CD4-positive, alpha-beta T cell treated with Interleukin-17A for 4 hours (primary cell): Measurements from ENCODE around the gene BNC2.
"Not testable (repeated sequence)": the region's sequence is repeated elsewhere in the genome, so short reads cannot be mapped to it uniquely, and the experiment has no call there.

ENCODE experiments used
- DNase-seq: peaks from one replicate; pipeline ENCODE4 v3.0.0-alpha.2; 2020; ENCODE audit warnings: mixed read lengths

Gene BNC2

GRCh38 chr9:16870596-16871335 lies at the start of gene BNC2:
BNC2 (minus strand) TSS chr9:16870670; CDS start chr9:16870648, 22 bp downstream.
- no peak for DNase-seq

- no peak for DNase-seq
These were observed 48.5 kb upstream of the BNC2 start for GRCh38 chr9:16918920-16919319.

- no peak for DNase-seq
These were observed 44.8 kb upstream of the BNC2 start for GRCh38 chr9:16915126-16915831.

GRCh38 chr9:16912197-16912596 lies 41.7 kb upstream of the BNC2 start:
- DNase-seq, result no peak

- DNase-seq, result not testable (repeated sequence)
These were observed 37.7 kb upstream of the BNC2 start for GRCh38 chr9:16908206-16908605.

- DNase-seq, result no peak
These were observed 34.2 kb upstream of the BNC2 start for GRCh38 chr9:16904655-16905054.

- DNase-seq, result no peak
These were observed 31.1 kb upstream of the BNC2 start for GRCh38 chr9:16901590-16901989.

GRCh38 chr9:16899606-16900005 lies 29.1 kb upstream of the BNC2 start:
- no peak for DNase-seq

GRCh38 chr9:16898464-16898863 lies 28.0 kb upstream of the BNC2 start:
- no peak for DNase-seq

GRCh38 chr9:16888594-16888993 lies 18.1 kb upstream of the BNC2 start:
- no peak for DNase-seq

GRCh38 chr9:16885931-16886330 lies 15.5 kb upstream of the BNC2 start:
- no peak for DNase-seq

GRCh38 chr9:16884952-16885513 lies 14.6 kb upstream of the BNC2 start:
- no peak for DNase-seq

GRCh38 chr9:16884373-16884772 lies 13.9 kb upstream of the BNC2 start:
- no peak for DNase-seq

GRCh38 chr9:16883586-16883985 lies 13.1 kb upstream of the BNC2 start:
- DNase-seq, result no peak

- DNase-seq, result not testable (repeated sequence)
These were observed 12.0 kb upstream of the BNC2 start for GRCh38 chr9:16882440-16882839.

GRCh38 chr9:16879416-16879815 lies 8.9 kb upstream of the BNC2 start:
- DNase-seq, result no peak

- no peak for DNase-seq
These were observed 6.8 kb upstream of the BNC2 start for GRCh38 chr9:16877256-16877655.

- DNase-seq, result no peak
These were observed 2.8 kb upstream of the BNC2 start for GRCh38 chr9:16873126-16873802.

GRCh38 chr9:16871336-16872151 lies 1.1 kb upstream of the BNC2 start:
- peak; percentile 8 for DNase-seq

GRCh38 chr9:16869882-16870595 lies 431 bp downstream of the BNC2 start:
- DNase-seq, result no peak

- no peak for DNase-seq
These were observed 1.2 kb downstream of the BNC2 start for GRCh38 chr9:16869131-16869881.
